Measurements from ENCODE around the gene HSBP1L1. TPM values are rescaled to one million over a fixed set of nuclear protein-coding genes. Genes with fewer than 3 reads are reported as not detected.

HSBP1L1 gene
- total RNA-seq, 1 donor from 2014 or later: 44.7 TPM

DNA sequence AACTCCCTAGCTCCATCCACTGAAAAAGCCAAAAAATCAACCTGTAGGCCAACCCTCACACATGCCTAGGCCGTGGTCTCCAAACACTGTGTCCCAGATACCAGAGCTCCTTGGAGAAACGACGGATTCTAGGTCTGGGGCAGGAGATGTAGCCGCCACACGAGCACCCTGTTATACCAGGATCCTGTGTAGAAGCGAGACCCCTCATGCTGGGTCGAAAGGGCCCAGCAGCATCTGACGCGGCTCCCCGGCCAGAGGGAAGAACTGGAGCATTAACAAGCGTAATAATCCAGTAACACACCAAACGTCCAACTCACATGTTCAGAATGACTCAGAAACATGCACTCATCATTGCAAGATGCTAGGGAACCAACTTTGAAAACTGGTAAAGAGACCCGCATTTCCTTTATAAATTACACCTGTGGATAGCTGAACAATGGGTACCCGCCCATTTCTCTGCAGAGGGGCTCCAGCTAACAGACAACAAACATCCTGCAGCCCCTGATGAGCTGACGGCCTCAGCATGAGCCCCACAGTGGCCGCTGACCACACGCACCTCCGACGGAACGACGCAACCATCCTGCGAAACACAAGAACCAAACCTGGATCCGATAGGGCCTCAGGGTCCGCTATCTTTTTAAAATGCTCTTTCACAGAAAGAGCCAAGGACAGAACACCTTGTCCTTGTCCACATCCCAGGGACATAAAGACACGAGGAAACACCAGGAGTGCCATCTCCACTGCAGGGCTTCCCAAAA lies 27.2 kb upstream of the HSBP1L1 start:
- TF ChIP-seq, protein P1, sequence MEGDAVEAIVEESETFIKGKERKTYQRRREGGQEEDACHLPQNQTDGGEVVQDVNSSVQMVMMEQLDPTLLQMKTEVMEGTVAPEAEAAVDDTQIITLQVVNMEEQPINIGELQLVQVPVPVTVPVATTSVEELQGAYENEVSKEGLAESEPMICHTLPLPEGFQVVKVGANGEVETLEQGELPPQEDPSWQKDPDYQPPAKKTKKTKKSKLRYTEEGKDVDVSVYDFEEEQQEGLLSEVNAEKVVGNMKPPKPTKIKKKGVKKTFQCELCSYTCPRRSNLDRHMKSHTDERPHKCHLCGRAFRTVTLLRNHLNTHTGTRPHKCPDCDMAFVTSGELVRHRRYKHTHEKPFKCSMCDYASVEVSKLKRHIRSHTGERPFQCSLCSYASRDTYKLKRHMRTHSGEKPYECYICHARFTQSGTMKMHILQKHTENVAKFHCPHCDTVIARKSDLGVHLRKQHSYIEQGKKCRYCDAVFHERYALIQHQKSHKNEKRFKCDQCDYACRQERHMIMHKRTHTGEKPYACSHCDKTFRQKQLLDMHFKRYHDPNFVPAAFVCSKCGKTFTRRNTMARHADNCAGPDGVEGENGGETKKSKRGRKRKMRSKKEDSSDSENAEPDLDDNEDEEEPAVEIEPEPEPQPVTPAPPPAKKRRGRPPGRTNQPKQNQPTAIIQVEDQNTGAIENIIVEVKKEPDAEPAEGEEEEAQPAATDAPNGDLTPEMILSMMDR (conservative IDR thresholded peaks at IDR 0.05; ENCODE audit: low read depth, low read length): no peak
- H3K4me3 ChIP-seq (ENCODE audit: low read depth, low read length): no peak overlapping the region
- no peak for DNase-seq (ENCODE audit: low read depth)

DNA sequence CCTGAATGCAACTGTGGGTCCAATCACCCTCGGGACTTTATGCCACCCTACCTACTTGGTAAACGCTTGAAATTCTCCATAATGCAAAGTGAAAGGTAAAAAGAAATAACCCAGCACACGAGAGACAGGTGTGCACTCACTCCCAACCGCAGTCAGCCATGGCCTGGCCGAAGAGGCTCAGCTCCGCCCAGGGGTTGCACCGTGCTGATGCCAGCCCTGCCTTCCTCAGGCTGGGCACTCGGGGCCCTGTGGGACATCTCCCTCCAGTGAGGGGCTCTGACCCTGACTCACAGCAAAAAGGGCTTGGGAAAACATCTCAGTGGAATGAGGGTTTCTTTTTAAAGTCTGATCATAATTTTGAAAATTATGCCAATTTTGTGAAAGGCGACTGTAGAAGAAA lies 26.2 kb upstream of the HSBP1L1 start:
- no peak overlapping the region for H3K4me3 ChIP-seq (ENCODE audit: low read depth, low read length)
- TF ChIP-seq, protein P1 (conservative IDR thresholded peaks at IDR 0.05; ENCODE audit: low read depth, low read length): no peak
- no peak for DNase-seq (ENCODE audit: low read depth)

DNA sequence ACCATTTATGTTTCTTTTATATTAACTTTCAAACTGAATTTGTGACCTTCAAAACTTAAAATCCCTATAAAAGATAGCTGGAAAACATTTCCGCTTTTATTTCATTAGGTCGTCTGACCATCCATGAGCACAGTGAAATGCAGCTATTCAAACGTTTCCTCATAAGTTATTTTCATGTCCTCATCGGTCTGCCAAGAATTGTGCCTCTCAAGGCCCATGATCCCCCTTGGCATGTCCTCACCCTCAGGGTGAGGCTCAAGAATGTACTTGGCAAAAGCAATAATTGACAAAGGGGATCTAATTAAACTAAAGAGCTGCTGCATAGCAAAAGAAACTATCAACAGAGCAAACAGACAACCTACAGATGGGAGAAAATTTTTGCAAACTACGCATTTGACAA lies 25.3 kb upstream of the HSBP1L1 start:
- no peak for DNase-seq (ENCODE audit: low read depth)
- no peak overlapping the region for H3K4me3 ChIP-seq (ENCODE audit: low read depth, low read length)
- TF ChIP-seq, protein P1 (conservative IDR thresholded peaks at IDR 0.05; ENCODE audit: low read depth, low read length): no peak

DNA sequence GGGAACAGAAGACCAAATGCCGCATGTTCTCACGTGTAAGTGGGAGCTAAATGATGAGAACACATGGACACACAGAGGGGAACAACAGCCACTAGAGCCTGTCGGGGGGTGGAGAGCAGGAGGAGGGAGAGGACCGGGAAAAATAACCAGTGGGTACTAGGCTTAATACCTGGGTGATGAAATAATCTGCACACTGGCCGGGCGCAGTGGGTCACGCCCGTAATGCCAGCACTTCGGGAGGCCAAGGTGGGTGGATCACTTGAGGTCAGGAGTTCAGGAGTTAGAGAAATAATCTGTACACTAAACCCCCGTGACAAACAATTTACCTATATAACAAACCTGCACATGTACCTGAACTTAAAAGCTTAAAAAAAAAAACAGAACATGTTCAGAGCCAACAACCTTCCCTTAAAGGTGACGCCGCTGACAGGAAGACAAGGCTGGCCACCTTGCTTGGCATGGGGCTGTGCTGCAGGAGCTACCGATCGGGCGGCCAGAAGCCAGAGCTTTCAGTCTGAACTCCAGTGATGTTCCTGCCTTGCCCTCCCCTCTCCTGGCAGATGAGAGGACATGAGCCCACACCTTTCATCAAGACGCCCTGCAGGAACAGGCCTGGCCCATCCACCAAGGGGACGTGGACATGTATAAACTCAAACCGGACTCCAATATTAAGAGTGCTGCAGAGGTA lies 24.2 kb upstream of the HSBP1L1 start:
- no peak overlapping the region for H3K4me3 ChIP-seq (ENCODE audit: low read depth, low read length)
- no peak for DNase-seq (ENCODE audit: low read depth)
- TF ChIP-seq, protein P1 (conservative IDR thresholded peaks at IDR 0.05; ENCODE audit: low read depth, low read length): no peak

- DNase-seq (ENCODE audit: low read depth): no peak
- TF ChIP-seq, protein P1 (conservative IDR thresholded peaks at IDR 0.05; ENCODE audit: low read depth, low read length): no peak
- H3K4me3 ChIP-seq (ENCODE audit: low read depth, low read length): no peak overlapping the region
Observed at GRCh38 chr18:79940814-79941472, 23.5 kb upstream of the HSBP1L1 start.

GRCh38 chr18:79941473-79942119 lies 22.8 kb upstream of the HSBP1L1 start:
- DNase-seq (ENCODE audit: low read depth): no peak
- H3K4me3 ChIP-seq (ENCODE audit: low read depth, low read length): no peak overlapping the region
- TF ChIP-seq, protein P1 (conservative IDR thresholded peaks at IDR 0.05; ENCODE audit: low read depth, low read length): no peak
